Activated naive CD8-positive, alpha-beta T cell treated with anti-CD3 and anti-CD28 coated beads, Interleukin-2, amount 50 U/mL, for 24 hours (primary cell): ENCODE measurements around the gene MT1X.
"Not testable (repeated sequence)": the region's sequence is repeated elsewhere in the genome, so short reads cannot be mapped to it uniquely, and the experiment has no call there.

ENCODE experiments used
- ATAC-seq: fragments of 150-1000 bp; cut with Tn5 transposase; one replicate; pipeline ENCODE4 v1.10.0; 2021
- DNase-seq: peaks from one replicate; pipeline ENCODE4 v3.0.0; 2021
- H3K27ac Mint-ChIP-seq: one replicate; pipeline ENCODE4 v1.8.0; 2021; ENCODE audit warnings: mild to moderate bottlenecking, mixed read lengths
- H3K27me3 Mint-ChIP-seq: one replicate; pipeline ENCODE4 v1.8.0; 2021; ENCODE audit warnings: mixed read lengths
- H3K36me3 Mint-ChIP-seq: one replicate; pipeline ENCODE4 v1.8.0; 2021; ENCODE audit warnings: low read depth, mixed read lengths
- H3K4me1 Mint-ChIP-seq: one replicate; pipeline ENCODE4 v1.8.0; 2021; ENCODE audit warnings: mixed read lengths
- H3K4me3 Mint-ChIP-seq: one replicate; pipeline ENCODE4 v1.8.0; 2021; ENCODE audit warnings: mild to moderate bottlenecking, moderate library complexity, mixed read lengths
- H3K9me3 Mint-ChIP-seq: one replicate; pipeline ENCODE4 v1.8.0; 2021; ENCODE audit warnings: mixed read lengths

MT1X gene

GRCh38 chr16:56667581-56668571 lies 14.4 kb upstream of the MT1X start, which contains the start of gene MT1G:
Gene MT1G (minus strand): TSS chr16:56668065. CDS start chr16:56667993, 72 bp downstream.
- Mint-ChIP-seq H3K4me3 (peak within 1 kb of the TSS; percentile 63), H3K9me3 (no peaks in the 10 kb centered on the region), H3K27me3 (peaks cover 63% of the 10 kb centered on the region), H3K27ac (no peak within 1 kb of the TSS), H3K4me1 (peaks cover 18% of the 10 kb centered on the region), H3K36me3 (no peaks in the 10 kb centered on the region)
- DNase-seq (no peak), ATAC-seq (peak; percentile 64)

- Mint-ChIP-seq H3K27me3 (peaks cover 68% of the 10 kb centered on the region), H3K27ac (no peak within 1 kb of the TSS)
- ATAC-seq, result no peak
These were observed 13.0 kb upstream of the MT1X start, which contains the start of gene MT1H for GRCh38 chr16:56669005-56669839. Gene MT1H (plus strand): TSS chr16:56669814. CDS start chr16:56669885, 71 bp downstream.

GRCh38 chr16:56669840-56670619 lies 12.2 kb upstream of the MT1X start:
- Mint-ChIP-seq H3K27ac (no peak overlapping the region), H3K36me3 (no peaks in the 10 kb centered on the region), H3K27me3 (peaks cover 73% of the 10 kb centered on the region), H3K4me1 (peaks cover 15% of the 10 kb centered on the region), H3K9me3 (no peaks in the 10 kb centered on the region), H3K4me3 (peak overlapping the region; percentile 37)
- ATAC-seq, result no peak
- DNase-seq, result no peak

More at GRCh38 chr16:56669005-56669839, 13.0 kb upstream of the MT1X start, which contains the start of gene MT1H:
- peak within 1 kb of the TSS; percentile 37 for H3K4me3 Mint-ChIP-seq
- H3K36me3 Mint-ChIP-seq, result no peaks in the 10 kb centered on the region
- H3K9me3 Mint-ChIP-seq, result no peaks in the 10 kb centered on the region
- H3K4me1 Mint-ChIP-seq, result peaks cover 16% of the 10 kb centered on the region
- DNase-seq, result no peak

GRCh38 chr16:56670620-56670934 lies 11.7 kb upstream of the MT1X start:
- no peak overlapping the region for H3K27ac Mint-ChIP-seq

GRCh38 chr16:56671691-56672090 lies 10.6 kb upstream of the MT1X start:
- ATAC-seq, DNase-seq, H3K4me3 Mint-ChIP-seq, H3K9me3 Mint-ChIP-seq, H3K36me3 Mint-ChIP-seq, H3K27ac Mint-ChIP-seq: not testable (repeated sequence)
- Mint-ChIP-seq H3K27me3 (peaks cover 74% of the 10 kb centered on the region), H3K4me1 (peaks cover 25% of the 10 kb centered on the region)

More at GRCh38 chr16:56670620-56670934, 11.7 kb upstream of the MT1X start:
- no peaks in the 10 kb centered on the region for H3K36me3 Mint-ChIP-seq
- ATAC-seq (no peak), DNase-seq (no peak)
- H3K4me3 Mint-ChIP-seq, result no peak overlapping the region
- H3K27me3 Mint-ChIP-seq, result peaks cover 79% of the 10 kb centered on the region
- no peaks in the 10 kb centered on the region for H3K9me3 Mint-ChIP-seq
- H3K4me1 Mint-ChIP-seq, result peaks cover 17% of the 10 kb centered on the region

GRCh38 chr16:56672171-56672570 lies 10.1 kb upstream of the MT1X start:
- peaks cover 70% of the 10 kb centered on the region for H3K27me3 Mint-ChIP-seq
- peaks cover 25% of the 10 kb centered on the region for H3K4me1 Mint-ChIP-seq
- not testable (repeated sequence) for DNase-seq, ATAC-seq, H3K9me3 Mint-ChIP-seq, H3K27ac Mint-ChIP-seq, H3K4me3 Mint-ChIP-seq, H3K36me3 Mint-ChIP-seq

GRCh38 chr16:56672761-56673536 lies 9.3 kb upstream of the MT1X start:
- Mint-ChIP-seq H3K9me3 (no peaks in the 10 kb centered on the region), H3K4me1 (peaks cover 23% of the 10 kb centered on the region), H3K36me3 (no peaks in the 10 kb centered on the region), H3K27me3 (peaks cover 63% of the 10 kb centered on the region), H3K4me3 (no peak overlapping the region), H3K27ac (no peak overlapping the region)
- DNase-seq (no peak), ATAC-seq (no peak)

GRCh38 chr16:56673921-56674320 lies 8.3 kb upstream of the MT1X start:
- DNase-seq (no peak), ATAC-seq (no peak)
- Mint-ChIP-seq H3K4me1 (peaks cover 19% of the 10 kb centered on the region), H3K27ac (no peak overlapping the region), H3K4me3 (no peak overlapping the region), H3K36me3 (no peaks in the 10 kb centered on the region), H3K9me3 (no peaks in the 10 kb centered on the region), H3K27me3 (peaks cover 55% of the 10 kb centered on the region)

- H3K4me1 Mint-ChIP-seq, result peaks cover 19% of the 10 kb centered on the region
- not testable (repeated sequence) for H3K4me3 Mint-ChIP-seq, DNase-seq, ATAC-seq, H3K27ac Mint-ChIP-seq, H3K36me3 Mint-ChIP-seq, H3K9me3 Mint-ChIP-seq
- H3K27me3 Mint-ChIP-seq, result peaks cover 49% of the 10 kb centered on the region
These were observed 7.7 kb upstream of the MT1X start for GRCh38 chr16:56674570-56674969.

- peak; percentile 53 for DNase-seq
These were observed 6.5 kb upstream of the MT1X start for GRCh38 chr16:56675685-56676210.

GRCh38 chr16:56677474-56677873 lies 4.8 kb upstream of the MT1X start:
- DNase-seq (no peak), ATAC-seq (no peak)
- H3K4me1 Mint-ChIP-seq, result peaks cover 29% of the 10 kb centered on the region
- H3K27ac Mint-ChIP-seq, result no peak overlapping the region
- peaks cover 22% of the 10 kb centered on the region for H3K27me3 Mint-ChIP-seq
- H3K36me3 Mint-ChIP-seq, result no peaks in the 10 kb centered on the region
- H3K9me3 Mint-ChIP-seq, result no peaks in the 10 kb centered on the region
- H3K4me3 Mint-ChIP-seq, result no peak overlapping the region

More at GRCh38 chr16:56675685-56676210, 6.5 kb upstream of the MT1X start:
- H3K27me3 Mint-ChIP-seq, result peaks cover 38% of the 10 kb centered on the region
- no peaks in the 10 kb centered on the region for H3K36me3 Mint-ChIP-seq
- H3K9me3 Mint-ChIP-seq, result no peaks in the 10 kb centered on the region
- peak overlapping the region; percentile 7 for H3K27ac Mint-ChIP-seq
- ATAC-seq, result peak; percentile 46
- H3K4me3 Mint-ChIP-seq, result peak overlapping the region; percentile 48
- H3K4me1 Mint-ChIP-seq, result peaks cover 19% of the 10 kb centered on the region

- H3K27me3 Mint-ChIP-seq, result peaks cover 14% of the 10 kb centered on the region
- H3K4me1 Mint-ChIP-seq, result peaks cover 41% of the 10 kb centered on the region
- no peaks in the 10 kb centered on the region for H3K9me3 Mint-ChIP-seq
- H3K27ac Mint-ChIP-seq, result no peak overlapping the region
- DNase-seq (no peak), ATAC-seq (no peak)
- H3K36me3 Mint-ChIP-seq, result no peaks in the 10 kb centered on the region
- H3K4me3 Mint-ChIP-seq, result no peak overlapping the region
These were observed 3.1 kb upstream of the MT1X start for GRCh38 chr16:56679078-56679730.

- no peak overlapping the region for H3K4me3 Mint-ChIP-seq
- no peak overlapping the region for H3K27ac Mint-ChIP-seq
- H3K9me3 Mint-ChIP-seq, result no peaks in the 10 kb centered on the region
- peaks cover 10% of the 10 kb centered on the region for H3K27me3 Mint-ChIP-seq
- H3K36me3 Mint-ChIP-seq, result no peaks in the 10 kb centered on the region
- peaks cover 39% of the 10 kb centered on the region for H3K4me1 Mint-ChIP-seq
- DNase-seq (no peak), ATAC-seq (peak; percentile 67)
These were observed 2.5 kb upstream of the MT1X start for GRCh38 chr16:56679818-56680217.
